GM19023 (cell line): Measurements from ENCODE around the gene IFNL1.
"Not testable (repeated sequence)": the region's sequence is repeated elsewhere in the genome, so short reads cannot be mapped to it uniquely, and the experiment has no call there.

Source experiments
- ATAC-seq: cut with Tn5 transposase; IDR thresholded peaks from one replicate; pipeline ENCODE4 v1.9.1; 2021; ENCODE audit warnings: mild to moderate bottlenecking, moderate library complexity; ENCODE audit not compliant: unreplicated experiment

The IFNL1 gene

DNA sequence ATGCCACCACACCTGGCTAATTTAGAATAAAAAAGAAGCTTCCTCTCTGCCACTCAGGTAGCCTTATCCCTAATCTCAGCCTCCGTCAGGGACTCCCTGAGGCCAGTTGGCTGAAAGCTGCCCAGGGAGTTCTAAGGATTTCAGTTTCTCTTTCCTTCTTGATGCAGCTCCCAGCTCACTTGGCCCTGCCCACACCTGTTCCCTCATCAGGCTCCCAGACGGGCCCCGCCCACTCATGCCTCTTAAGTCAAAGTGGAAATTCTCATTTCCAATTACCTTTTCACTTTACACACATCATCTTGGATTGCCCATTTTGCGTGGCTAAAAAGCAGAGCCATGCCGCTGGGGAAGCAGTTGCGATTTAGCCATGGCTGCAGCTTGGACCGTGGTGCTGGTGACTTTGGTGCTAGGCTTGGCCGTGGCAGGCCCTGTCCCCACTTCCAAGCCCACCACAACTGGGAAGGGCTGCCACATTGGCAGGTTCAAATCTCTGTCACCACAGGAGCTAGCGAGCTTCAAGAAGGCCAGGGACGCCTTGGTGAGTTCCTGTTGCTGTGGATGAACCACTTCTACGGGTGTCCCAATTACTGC, at the start of gene IFNL1:
Gene IFNL1 (plus strand): TSS at position 353 of the 591 bp plus-strand sequence. CDS start 15 bp downstream, at position 368.
- no peak for ATAC-seq

GRCh38 chr19:39246951-39247669, 49.1 kb upstream of the IFNL1 start:
- ATAC-seq: no peak

DNA sequence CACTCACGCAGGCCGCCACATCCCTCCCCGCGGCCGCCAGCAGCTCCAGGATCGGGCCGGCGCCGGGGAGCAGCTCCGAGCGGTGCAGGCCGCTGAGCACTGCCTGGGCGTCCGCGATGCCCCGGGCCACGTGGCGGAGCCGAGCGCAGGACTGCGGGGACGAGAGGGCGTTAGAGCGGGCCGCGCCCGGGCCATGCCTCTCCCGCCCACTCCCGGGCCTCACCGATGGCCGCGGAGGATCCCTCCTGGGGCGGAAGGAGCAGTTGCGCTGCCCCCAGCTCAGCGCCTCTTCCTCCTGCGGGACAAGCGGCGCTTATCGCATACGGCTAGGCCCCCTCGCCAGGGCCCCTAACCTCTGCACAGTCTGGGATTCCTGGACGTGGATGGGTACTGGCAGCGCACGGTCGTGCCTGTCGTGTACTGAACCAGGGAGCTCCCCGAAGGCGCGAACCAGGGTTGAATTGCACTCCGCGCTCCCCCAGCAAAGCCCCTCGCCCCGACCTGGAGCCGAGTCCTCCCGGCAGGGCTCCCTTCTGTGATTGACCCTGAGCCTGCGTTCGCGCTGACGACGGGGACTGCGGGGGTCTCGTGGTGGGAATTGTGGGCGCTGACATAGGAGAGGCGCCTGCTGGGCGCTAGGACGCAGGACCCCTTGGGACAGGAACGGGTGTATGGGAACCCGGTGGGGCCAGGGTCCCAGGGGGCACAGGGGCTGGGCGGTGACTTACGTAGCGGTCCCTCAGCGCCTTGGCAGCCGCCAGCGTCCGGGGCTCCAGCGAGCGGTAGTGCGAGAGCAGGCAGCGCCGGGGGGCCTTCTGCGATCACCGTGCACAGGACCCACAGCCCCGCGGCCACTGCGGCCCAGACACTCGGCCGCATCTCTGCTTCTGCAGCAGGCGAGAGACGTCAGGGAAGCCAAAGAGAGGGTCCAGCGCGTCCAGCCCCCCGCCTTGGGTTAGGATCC, 48.2 kb upstream of the IFNL1 start:
- ATAC-seq: no peak

DNA sequence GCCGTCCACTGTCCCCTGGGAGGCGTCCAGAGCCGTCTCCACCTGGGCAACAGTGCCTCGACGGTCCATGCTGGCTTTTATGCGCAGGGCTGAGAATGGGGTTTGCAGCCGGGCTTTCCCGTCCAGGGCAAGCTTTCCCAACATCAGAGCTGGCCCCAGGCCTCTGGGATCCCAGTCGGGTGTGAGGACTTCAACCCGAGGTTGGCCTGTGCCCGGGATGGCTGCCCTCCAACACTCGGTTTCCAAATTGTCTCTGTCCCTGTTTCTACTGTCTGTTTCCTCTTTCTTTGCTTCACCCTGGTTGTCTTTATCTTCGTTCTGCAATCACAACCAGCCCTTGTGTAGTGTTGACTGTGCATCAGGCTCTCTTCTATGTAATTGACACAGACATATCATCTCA, 47.4 kb upstream of the IFNL1 start, which contains the start of gene IFNL4:
Gene IFNL4 (minus strand): TSS at position 51 of the 400 bp plus-strand sequence.
- no peak for ATAC-seq

DNA sequence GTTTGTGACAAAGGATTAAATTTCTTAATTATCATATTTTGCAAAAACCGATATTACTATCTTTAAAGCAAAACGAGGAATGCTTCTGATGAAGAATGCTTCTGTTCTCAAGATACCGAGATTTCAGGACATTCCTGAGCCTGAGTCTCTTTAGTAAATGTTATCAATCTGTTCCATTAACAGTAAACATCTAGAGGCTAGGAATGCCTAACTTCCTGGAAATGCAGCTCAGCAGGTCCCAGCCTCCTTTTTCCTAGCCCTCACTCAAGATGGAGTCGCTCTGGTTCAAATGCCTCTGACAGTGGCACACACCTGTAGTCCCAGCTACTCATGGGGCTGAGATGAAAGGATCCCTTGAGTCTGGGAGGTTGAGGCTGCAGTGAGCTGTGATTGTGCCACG, 45.1 kb upstream of the IFNL1 start:
- ATAC-seq: no peak

DNA sequence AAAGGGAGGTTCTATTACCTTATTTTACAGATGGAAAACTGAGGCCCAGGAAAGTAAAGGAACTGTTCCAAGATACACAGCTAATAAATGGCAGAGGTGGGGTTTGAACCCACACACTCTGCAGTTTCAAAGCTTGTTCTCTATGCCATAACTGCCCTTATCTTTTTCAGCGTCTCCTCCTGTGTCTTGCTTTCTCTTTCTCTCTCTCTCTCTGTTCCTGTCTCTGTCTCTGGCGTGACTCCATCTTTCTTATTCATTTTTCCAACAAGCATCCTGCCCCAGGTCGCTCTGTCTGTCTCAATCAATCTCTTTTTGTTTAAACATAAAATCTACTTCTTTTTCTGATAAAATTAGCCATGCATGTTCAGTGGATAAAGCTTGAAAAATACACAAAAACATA, 44.4 kb upstream of the IFNL1 start:
- no peak for ATAC-seq

GRCh38 chr19:39252458-39252857, 43.7 kb upstream of the IFNL1 start:
- ATAC-seq: no peak

GRCh38 chr19:39253374-39254149, 42.6 kb upstream of the IFNL1 start:
- no peak for ATAC-seq

- ATAC-seq: no peak
Measured at GRCh38 chr19:39254531-39255345, 41.5 kb upstream of the IFNL1 start.

DNA sequence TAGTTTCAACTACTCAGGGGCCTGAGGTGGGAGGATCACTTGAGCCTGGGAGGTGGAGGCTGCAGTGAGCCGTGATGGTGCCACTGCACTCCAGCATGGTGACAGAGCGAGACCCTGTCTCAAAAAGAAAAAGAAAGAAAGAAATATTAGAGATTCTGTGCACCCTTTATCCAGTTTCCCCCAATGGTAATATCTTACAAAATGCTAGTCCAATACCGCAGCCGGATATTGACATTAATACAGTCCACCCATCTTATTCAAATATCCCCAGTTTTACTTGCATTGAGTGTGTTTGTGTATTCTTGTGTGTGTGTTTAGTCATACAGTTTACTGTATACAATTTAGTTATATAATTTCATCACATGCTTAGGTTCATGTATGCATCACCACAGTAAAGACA, 39.0 kb upstream of the IFNL1 start:
- no peak for ATAC-seq

GRCh38 chr19:39261704-39262103, 34.5 kb upstream of the IFNL1 start:
- ATAC-seq: no peak

DNA sequence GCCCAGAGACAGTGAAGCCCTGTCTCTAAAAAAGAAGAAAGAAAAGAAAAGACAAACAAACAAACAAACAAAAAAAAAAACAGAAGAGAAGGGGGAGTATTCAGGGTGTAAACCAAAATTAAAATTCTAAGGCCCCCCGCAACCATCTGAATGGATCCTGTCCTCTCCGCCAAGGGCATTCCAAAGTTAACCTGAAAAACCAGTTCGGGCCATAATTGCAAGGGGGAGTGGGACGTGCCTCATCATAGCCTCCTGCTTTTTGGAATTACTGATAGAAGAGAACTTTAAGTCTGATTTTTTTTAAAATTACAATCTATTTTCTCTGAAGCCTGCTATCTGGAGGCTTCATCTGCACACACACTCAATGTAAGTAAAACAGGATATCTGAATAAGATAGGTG, 33.7 kb upstream of the IFNL1 start:
- no peak for ATAC-seq

DNA sequence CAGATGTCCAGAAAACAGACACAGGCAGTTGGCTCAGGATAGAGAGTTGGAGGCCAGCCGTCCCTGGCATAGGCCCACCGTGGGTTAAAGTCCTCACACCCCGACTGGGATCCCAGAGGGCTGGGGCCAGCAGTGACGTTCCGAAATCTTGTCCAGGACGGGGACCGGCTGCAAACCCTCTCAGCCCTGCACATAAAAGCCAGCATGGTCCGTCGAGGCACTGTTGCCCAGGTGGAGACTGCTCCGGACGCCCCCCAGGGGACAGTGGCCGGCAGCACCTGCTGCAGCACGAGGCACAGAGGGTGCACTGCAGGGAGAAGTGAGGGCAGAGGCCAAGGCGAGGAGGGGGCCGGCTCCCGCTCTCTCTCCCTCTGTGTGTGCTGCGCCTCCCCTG, 32.3 kb upstream of the IFNL1 start:
- ATAC-seq: no peak

DNA sequence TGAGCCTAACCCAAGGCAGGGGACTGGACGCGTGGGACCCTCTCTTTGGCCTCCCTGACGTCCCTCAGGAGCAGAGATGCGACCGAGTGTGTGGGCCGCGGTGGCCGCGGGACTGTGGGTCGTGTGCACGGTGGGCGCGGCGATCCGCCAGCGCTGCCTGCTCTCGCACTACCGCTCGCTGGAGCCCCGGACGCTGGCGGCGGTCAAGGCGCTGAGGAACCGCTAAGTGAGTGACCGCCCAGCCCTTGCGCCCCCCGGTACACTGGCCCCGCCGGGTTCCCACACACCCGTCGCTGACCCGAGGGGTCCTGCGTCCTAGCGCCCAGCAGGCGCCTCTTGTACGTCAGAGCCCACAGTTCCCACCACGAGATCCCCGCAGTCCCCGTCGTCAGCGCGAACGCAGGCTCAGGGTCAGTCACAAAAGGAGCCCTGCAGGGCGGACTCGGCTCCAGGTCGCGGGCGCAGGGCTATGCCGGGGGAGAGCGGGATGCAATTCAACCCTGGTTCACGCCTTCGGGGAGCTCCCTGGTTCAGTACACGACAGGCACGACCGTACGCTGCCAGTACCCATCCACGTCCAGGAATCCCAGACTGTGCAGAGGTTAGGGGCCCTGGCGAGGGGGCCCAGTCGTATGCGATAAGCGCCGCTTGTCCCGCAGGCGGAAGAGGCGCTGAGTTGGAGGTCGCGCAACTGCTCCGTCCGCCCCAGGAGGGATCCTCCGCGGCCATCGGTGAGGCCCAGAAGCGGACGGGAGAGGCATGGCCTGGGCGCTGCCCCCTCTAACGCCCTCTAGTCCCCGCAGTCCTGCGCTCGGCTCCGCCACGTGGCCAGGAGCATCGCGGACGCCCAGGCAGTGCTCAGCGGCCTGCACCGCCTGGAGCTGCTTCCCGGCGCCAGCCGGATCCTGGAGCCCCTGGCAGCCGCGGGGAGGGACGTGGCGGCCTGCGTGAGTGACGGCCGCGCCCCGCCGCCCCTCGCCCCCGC, 31.6 kb upstream of the IFNL1 start:
- no peak for ATAC-seq

DNA sequence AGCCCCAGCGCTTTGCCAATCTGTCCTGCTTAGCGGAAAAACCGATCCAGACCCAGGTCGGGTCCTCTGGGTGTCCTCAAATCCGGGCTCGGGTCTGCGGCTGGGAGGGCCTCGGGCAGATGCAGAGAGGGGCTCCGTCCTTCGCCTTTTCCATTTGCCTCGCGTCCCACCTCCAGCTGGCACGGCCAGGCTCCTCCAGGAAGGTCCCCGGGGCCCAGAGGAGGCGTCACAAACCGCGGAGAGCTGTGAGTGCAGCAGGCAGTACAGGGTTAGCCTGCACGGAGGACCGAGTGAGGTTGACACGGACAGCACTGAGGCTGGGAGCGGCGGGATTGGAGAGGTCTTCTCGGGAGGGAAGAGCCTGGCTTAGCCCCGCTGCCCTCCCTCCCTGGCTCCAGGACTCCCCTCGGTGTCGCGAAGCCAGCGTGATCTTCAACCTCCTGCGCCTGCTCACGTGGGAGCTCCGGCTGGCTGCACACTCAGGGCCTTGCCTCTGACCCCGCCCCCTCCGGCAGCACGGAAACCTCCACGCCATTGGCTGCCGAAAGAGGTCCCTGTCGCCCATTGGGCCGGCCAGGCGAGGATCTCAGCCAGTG, 30.8 kb upstream of the IFNL1 start:
- ATAC-seq: no peak

GRCh38 chr19:39268085-39268484, 28.1 kb upstream of the IFNL1 start, which contains the start of gene IFNL2:
Gene IFNL2 (plus strand): TSS chr19:39268396. CDS start chr19:39268569, 173 bp downstream.
- ATAC-seq: not testable (repeated sequence)

DNA sequence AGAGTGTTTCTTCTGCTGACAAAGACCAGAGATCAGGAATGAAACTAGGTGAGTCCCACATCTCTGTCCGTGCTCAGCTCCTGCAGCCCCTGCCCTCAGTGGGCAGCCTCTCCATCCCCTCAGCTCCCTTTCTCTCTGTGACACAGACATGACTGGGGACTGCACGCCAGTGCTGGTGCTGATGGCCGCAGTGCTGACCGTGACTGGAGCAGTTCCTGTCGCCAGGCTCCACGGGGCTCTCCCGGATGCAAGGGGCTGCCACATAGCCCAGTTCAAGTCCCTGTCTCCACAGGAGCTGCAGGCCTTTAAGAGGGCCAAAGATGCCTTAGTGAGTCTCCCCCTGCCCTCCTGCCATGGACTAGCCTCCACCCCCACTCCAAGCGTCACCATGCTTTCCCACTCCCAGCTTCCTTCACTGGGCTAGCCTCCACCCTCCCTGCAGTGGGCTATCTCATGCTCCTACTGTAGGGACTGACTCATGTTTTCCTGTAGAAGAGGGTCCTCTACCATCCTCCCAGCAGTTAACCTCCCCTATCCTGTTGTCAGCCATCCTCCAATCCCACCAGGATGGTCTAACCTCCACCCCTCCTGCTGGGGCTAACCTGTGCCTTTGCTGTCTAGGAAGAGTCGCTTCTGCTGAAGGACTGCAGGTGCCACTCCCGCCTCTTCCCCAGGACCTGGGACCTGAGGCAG, 27.5 kb upstream of the IFNL1 start:
- not testable (repeated sequence) for ATAC-seq

DNA sequence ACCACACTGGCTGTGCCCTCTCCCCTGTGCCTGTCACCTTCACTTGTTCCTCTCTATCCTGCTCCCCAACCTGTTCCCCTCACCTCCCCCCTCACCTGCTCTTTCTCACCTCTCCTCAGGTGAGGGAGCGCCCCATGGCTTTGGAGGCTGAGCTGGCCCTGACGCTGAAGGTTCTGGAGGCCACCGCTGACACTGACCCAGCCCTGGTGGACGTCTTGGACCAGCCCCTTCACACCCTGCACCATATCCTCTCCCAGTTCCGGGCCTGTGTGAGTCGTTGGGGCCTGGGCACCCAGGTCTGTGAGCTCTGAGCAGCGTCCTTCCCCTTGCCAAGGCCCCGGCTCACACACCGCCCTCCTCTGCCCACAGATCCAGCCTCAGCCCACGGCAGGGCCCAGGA, 26.8 kb upstream of the IFNL1 start:
- ATAC-seq: not testable (repeated sequence)
